Stimulated activated CD8-positive, alpha-beta memory T cell treated with anti-CD3 and anti-CD28 coated beads, Interleukin-4, amount 100 ng/mL, for 48 hours (primary cell): ENCODE measurements around the gene PROSER3.
A peak's percentile ranks its signal among the peaks of the same experiment; 100 is the strongest.

Experiments used
- DNase-seq: peaks from one replicate; pipeline ENCODE4 v3.0.0-alpha.2; 2020

PROSER3 gene

DNA sequence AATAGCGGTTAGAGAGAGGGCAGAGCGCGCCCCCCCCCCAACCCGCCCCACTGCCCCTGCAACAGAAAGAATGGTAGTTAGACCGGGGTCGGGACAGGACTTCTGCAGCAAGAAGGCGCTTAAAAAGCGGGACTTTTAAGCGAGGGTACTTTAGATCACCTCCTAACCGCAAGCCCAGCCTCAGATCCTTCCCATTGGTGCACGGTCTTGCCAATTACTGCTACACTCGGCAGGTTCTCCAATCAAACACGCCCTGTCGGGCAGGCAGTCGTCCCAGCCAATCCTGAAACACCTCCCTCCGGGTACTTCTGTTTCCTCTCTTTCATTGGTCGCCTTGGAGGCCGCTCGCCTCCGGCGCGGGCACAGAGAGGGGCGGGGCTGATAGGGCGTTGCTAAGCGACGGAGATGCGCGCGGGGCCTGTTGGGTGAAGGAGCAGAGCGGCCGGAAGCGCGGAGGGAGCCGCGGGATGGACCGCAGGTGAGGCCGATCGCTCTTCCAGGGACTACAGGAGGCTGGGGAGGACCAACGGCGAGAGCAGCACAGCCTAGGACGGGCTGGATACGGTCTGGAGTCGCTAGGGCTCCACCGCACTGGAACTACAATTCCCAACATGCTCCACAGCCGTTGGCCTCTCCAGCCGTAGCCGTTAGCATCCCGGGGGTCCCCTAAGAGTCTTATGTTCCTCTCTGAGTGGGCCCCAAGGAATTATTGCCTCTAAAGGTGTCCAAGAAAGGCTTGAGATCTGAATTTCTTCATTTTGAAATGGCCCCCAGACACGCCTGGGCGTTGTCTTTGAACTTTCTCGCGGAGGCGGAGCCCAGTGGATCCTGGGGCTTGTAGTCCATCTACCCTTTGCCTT is at the start of gene PROSER3:
TSS of gene PROSER3 (plus strand) at position 428 of the 860 bp plus-strand sequence. CDS start at position 468, 40 bp downstream.
- peak; percentile 99 for DNase-seq

DNA sequence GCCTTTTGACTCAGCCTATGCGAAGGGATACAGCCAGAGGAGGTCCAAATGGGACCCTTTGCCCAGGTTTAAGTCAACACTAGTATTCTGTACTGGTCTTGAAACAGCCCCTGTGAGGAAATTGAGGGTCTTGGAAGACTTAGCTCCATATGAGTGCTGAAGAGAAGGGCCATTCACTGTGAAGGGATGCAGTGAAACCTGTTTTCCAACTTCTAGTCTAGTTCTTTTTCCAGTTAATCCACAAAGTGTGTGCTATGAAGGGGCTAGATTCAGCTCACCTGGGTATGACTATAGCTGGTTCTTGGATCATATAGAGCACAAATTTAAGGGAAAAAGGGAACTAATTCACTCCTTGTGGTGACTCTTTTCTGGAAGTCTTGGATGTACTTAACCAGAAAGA is 49.6 kb upstream of the PROSER3 start:
- DNase-seq, result no peak

DNA sequence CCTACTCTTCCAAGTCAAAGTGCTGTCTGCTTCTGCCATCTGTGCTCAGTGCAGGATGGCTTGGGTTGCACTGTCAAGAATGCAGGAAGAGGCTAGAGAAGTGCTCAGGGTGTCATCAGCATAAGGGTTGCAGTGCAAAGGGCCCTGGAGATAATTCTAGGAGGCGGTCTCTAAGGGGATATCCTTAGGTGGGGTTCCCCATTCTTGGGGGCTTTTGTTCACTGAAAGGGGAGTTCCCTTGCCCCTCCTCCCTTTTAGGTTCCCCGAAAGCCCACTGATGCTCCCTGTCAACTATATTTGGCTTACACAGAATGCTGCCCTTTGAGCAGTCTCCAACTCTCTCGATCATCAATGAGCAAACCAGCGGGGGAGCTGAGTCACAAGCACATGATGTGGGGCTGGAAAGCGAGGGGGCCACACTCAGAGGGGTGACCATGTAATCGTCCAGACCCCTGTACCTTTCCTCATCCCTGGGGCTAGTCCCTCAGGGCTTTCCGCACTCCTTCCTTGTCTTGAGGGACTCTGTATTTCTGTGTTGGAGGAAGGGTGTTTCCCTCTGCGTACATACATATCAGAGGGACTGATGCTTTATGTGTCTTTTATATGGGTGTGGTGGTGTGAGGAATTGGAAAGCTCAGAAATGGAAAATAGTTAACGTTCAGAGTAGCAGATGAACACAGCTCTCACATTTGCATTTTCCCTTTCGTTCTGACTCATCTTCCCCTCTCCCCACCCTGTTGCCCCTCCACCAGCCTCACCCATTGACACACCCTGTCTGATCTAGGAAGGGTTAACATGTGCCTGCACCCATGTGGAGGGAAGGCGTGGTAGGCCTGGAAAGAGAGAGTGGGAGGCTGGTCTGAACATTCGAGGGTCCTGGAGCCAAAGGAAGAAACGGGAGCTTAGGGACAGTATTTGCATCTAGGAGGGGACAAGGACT is 46.9 kb upstream of the PROSER3 start:
- peak; percentile 84 for DNase-seq

DNA sequence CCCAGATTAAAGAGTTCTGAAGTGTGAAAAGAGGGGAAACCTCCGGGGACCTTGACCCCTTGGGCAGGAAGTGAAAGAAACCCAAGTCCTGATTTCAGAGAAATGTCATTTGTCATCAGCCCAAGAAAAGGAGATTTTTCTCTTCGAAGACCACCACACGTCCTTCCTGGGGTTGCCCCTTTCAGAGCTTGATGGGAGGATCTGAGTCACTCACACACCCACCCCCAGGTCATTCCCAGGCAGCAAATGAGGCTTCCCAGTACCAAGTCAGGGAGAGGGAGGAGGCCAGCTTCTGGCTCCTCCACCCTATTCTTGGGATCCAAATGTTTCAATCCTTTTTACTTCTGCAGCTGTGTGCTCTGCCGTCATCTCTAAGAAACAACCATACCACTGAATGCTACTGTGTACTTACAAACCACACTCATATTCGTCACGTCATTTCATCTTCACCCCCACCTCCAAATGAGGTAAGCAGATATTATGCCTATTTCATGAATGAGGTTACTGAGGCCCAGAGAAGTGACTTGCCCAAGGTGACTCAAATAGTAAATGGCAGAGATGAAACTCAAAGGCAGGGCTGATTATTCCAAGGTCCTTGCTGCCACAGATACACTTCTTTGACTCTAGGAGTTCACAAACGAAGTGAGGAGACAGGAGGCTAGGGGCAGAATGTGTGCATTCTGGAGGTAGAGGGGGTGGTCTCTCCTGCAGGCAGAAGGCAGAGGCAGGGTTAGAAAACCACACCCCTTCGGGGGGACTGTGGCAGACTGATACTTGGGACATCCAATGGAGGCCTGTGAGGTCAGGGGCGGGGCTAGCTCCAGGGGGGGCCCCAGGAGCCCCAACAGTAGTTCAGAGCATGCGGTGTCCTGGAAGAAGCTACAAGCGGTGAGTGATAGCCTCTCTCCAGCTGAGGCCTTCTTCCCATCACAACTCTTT is 45.1 kb upstream of the PROSER3 start:
- peak; percentile 90 for DNase-seq

DNA sequence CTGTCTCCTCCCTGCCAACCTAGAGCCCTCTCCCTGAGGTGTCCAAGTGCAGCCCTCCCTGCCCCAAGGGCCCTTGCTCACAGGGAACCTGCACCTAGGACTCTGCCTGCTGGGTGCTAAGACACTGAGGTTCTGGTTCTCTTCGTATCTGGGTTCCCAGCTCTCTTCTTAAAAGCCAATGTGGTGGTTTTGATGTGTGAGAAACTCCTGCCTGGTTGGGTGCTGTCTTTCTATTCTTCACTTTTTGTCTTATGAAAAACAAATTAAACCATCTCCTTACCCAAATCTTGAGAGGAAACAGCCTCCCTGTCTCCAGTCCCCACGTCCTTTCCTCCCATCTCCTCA is 44.5 kb upstream of the PROSER3 start:
- DNase-seq, result no peak

DNA sequence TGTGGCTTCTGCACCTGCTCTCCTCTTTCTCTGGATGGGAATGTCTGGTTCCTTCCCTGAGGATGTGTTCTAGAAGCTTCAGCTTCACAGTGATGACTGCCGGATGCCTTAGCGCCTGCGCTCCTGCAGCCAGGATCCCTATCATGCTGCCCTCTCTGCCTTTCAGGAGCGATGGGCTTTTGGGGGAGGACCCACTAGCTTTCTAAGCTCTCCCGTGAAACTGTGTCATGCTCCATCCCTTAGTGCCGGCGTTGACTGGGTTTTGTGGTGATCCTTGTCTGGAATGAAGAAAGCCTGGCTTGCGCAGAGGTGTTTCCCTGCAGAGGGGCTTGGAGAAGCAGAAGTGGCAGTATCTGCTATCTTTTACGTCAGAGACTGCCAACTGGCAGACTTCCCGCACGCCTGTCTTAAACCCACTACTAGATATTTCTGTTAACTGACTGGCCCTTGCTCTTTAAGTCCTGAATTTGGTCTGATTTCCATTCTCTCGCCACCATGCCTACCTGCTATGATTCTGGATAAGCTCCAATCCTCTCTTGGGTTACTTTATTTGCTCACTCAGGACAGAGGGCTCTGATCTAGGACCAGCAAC is 44.0 kb upstream of the PROSER3 start:
- DNase-seq, result peak; percentile 40

DNA sequence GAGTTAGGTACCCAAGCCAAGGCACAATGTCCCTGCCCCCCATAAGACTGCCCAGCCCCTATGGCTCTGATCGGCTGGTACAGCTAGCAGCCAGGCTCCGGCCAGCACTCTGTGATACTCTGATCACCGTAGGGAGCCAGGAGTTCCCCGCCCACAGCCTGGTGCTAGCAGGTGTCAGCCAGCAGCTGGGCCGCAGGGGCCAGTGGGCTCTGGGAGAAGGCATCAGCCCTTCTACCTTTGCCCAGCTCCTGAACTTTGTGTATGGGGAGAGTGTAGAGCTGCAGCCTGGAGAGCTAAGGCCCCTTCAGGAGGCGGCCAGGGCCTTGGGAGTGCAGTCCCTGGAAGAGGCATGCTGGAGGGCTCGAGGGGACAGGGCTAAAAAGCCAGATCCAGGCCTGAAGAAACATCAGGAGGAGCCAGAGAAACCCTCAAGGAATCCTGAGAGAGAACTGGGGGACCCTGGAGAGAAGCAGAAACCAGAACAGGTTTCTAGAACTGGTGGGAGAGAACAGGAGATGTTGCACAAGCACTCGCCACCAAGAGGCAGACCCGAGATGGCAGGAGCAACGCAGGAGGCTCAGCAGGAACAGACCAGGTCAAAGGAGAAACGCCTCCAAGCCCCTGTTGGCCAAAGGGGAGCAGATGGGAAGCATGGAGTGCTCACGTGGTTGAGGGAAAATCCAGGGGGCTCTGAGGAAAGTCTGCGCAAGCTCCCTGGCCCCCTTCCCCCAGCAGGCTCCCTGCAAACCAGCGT is 43.2 kb upstream of the PROSER3 start:
- peak; percentile 64 for DNase-seq

DNA sequence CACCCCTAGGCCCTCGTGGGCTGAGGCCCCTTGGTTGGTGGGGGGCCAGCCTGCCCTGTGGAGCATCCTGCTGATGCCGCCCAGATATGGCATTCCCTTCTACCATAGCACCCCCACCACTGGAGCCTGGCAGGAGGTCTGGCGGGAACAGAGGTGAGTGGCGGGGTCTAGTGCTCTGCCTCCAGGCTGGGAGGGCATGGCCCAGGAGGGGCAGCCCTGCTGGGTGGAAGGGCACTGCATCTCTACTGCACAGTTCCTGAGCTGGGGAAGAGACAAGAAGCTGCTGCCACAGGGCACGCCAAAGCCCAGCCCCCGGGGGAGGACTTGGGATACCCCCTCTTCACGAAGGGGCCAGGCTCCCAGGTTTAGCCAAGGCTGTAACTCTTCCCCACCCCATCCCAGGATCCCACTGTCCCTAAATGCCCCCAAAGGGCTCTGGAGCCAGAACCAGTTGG is 42.6 kb upstream of the PROSER3 start:
- DNase-seq, result peak; percentile 39

- peak; percentile 54 for DNase-seq
Observed at GRCh38 chr19:35715981-35716800, 41.8 kb upstream of the PROSER3 start.

DNA sequence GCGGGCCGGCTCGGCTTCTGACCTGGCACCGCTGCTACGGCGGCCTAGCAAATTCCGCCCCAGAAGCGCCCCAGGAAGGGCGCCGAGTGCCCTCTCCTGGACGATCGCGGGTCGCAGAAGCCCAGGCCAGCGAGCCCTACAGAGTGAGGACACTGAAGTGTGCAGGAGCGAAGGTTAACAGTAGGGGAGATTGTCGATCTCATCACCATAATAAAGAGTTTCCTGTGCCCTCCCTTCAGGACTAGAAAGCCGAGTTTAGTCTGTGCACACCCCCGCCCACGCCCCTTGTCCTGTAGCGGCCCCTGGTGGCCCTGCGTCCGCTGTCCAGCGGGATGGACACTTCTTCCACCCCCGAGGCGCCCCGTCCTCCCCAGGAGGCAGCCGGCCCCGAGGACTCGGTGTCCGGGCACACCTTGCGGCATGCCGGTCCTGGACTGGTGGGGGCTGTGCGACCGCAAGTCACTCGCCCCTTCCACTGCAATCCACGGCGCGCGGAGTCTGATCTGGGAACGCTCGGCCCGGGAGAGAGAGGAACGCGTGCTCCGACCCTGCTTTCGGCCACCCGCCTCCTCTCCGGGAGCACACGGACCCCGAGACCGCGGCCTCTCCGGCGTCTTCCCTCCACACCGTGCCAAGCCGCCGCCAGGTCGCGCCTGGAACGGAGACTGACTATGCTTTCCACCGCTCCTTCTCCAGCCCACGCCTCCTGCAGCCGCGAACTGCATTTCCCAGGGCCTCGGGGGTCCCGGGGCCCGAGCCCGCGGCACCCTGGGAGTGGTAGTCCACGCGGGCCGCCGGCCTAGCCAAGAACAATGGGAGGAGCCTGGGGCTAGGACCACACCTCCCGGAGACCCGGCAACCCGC is 40.9 kb upstream of the PROSER3 start:
- DNase-seq, result peak; percentile 96

- no peak for DNase-seq
Observed at GRCh38 chr19:35717665-35718344, 40.2 kb upstream of the PROSER3 start, which contains the start of gene KMT2B. Gene KMT2B (plus strand): TSS chr19:35718003. CDS start chr19:35718019, 16 bp downstream.

GRCh38 chr19:35718345-35719041 is 39.5 kb upstream of the PROSER3 start:
- DNase-seq, result peak; percentile 80

GRCh38 chr19:35719402-35720162 is 38.4 kb upstream of the PROSER3 start:
- DNase-seq, result no peak

GRCh38 chr19:35720163-35720524 is 37.8 kb upstream of the PROSER3 start:
- no peak for DNase-seq

DNA sequence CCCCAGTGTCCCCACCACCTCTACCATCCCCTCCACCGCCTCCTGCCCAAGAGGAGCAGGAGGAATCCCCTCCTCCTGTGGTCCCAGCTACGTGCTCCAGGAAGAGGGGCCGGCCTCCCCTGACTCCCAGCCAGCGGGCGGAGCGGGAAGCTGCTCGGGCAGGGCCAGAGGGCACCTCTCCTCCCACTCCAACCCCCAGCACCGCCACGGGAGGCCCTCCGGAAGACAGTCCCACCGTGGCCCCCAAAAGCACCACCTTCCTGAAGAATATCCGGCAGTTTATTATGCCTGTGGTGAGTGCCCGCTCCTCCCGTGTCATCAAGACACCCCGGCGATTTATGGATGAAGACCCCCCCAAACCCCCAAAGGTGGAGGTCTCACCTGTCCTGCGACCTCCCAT is 37.3 kb upstream of the PROSER3 start:
- no peak for DNase-seq

DNA sequence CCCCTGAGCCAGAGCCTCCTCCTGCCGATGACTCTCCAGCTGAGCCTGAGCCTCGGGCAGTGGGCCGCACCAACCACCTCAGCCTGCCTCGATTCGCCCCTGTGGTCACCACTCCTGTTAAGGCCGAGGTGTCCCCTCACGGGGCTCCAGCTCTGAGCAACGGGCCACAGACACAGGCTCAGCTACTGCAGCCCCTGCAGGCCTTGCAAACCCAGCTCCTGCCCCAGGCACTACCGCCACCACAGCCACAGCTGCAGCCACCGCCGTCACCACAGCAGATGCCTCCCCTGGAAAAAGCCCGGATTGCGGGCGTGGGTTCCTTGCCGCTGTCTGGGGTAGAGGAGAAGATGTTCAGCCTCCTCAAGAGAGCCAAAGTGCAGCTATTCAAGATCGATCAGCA is 36.6 kb upstream of the PROSER3 start:
- DNase-seq, result no peak

GRCh38 chr19:35722461-35722860 is 35.5 kb upstream of the PROSER3 start:
- DNase-seq, result no peak
